Esophagus muscularis mucosa (tissue), 4 donors: ENCODE measurements around the gene SRGAP3.

Experiments
- EP300 ChIP-seq: sonication (generic); formaldehyde crosslinking; IDR thresholded peaks from one replicate; pipeline ENCODE4 v1.6.1; 2017; ENCODE audit warnings: antibody characterized with exemption
- POLR2A ChIP-seq: fragments of 450-650 bp; IDR thresholded peaks from one replicate; pipeline ENCODE4 v1.6.1; 2017; ENCODE audit warnings: antibody characterized with exemption, moderate library complexity, mild to moderate bottlenecking, low read depth
- POLR2AphosphoS5 ChIP-seq, 2 donors: sonication (generic); formaldehyde crosslinking; IDR thresholded peaks; one replicate each; pipeline ENCODE4 v1.6.1; 2017; ENCODE audit warnings: antibody characterized with exemption in 2 of 2
- TF ChIP-seq, protein P1 (sequence below), 3 experiments: fragments of 200-600 bp in 2 of 3; fragments of 450-650 bp in 1 of 3; sonication (generic) in 2 of 3; IDR thresholded peaks; one replicate each; pipeline ENCODE4 v1.5.1; 2017 to 2019; ENCODE audit warnings: antibody characterized with exemption in 3 of 3, mild to moderate bottlenecking in 2 of 3, moderate library complexity in 1 of 3

DNA sequence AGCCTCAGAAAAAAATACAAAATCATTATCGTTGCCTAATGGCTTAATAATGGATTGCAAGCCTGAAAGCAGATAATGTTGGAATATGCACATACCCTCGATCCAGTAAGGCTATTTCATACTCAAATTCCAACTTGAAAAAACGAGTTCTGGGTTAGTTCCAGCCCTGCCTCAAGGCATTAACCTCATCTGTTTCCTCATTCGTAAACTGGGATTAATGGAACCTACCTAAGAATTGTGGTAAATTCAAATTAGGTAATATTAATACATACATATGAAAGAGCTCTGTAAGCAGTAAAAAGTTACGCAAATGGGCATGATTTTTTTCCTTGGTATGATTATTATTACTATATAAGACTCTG, 107.5 kb downstream of the SRGAP3 start:
- TF ChIP-seq, protein P1, sequence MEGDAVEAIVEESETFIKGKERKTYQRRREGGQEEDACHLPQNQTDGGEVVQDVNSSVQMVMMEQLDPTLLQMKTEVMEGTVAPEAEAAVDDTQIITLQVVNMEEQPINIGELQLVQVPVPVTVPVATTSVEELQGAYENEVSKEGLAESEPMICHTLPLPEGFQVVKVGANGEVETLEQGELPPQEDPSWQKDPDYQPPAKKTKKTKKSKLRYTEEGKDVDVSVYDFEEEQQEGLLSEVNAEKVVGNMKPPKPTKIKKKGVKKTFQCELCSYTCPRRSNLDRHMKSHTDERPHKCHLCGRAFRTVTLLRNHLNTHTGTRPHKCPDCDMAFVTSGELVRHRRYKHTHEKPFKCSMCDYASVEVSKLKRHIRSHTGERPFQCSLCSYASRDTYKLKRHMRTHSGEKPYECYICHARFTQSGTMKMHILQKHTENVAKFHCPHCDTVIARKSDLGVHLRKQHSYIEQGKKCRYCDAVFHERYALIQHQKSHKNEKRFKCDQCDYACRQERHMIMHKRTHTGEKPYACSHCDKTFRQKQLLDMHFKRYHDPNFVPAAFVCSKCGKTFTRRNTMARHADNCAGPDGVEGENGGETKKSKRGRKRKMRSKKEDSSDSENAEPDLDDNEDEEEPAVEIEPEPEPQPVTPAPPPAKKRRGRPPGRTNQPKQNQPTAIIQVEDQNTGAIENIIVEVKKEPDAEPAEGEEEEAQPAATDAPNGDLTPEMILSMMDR (IDR thresholded peaks at IDR 0.05): no peak
- no peak for TF ChIP-seq POLR2A
- no peak for TF ChIP-seq EP300
- TF ChIP-seq POLR2AphosphoS5 (IDR thresholded peaks at IDR 0.05): no peak
